Glomerular visceral epithelial cell (primary cell): Measurements from ENCODE around the gene MEGF11.
A peak's percentile ranks its signal among the peaks of the same experiment; 100 is the strongest.

Source experiments
- DNase-seq: peaks from one replicate; pipeline ENCODE4 v3.0.0-alpha.2; 2016; ENCODE audit errors: extremely low spot score

Gene MEGF11

GRCh38 chr15:65856821-65857455 is 396.6 kb downstream of the MEGF11 start:
- peak; percentile 61 for DNase-seq

- no peak for DNase-seq
Measured at GRCh38 chr15:65851981-65852380, 401.6 kb downstream of the MEGF11 start.

DNA sequence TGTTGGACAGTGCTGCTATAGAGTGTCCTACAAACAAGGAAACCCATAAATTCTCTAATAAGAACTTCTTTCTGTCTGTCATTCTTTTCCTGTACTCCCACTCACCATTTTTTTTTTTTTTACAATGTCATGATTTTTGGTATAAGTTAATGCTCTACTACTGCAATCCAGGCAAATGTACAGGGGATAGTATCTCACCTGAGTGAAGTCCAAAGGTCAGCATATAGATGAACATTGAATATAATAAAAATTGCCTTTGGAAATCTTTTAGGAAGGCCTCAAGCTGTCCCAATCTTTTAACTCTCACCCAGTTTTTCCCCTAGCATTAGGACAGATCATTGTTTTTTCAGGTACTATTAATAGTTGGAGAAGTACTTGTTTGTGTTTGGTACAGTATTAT is 405.6 kb downstream of the MEGF11 start:
- no peak for DNase-seq

DNA sequence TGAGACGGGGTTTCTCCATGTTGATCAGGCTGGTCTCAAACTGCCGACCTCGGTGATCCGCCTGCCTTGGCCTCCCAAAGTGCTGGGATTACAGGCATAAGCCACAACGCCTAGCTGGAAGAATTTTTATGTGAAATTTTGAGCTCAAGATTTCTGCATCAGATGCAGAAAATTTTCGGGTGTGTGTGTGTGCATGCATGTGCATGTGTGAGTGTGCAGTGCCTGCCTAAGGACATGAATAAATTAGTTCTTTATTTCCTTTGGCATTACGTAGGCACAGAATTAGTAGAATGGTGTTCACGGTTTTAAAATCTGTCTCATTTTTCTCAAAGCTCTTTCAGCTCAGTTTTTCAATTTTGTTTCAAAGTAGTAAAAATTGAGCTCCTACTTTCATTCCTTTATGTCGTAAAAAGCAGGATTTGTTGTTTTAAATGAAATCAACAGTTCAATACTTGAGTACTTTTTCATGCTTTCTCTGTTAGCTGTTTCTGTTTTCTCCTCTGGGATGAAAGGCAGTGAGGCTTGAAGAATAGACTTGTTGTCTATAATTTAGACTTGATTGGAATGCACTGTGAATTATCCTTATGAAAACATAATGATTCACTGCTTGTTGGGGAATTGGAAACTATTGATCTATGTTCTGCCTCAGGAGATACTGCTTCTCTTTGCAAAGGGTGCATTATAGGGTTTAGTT is 407.6 kb downstream of the MEGF11 start:
- no peak for DNase-seq
